GM19395 (cell line): ENCODE data around the gene TMEM205.
"Not testable (repeated sequence)": the region's sequence is repeated elsewhere in the genome, so short reads cannot be mapped to it uniquely, and the experiment has no call there.

Source experiments
- ATAC-seq: cut with Tn5 transposase; IDR thresholded peaks from one replicate; pipeline ENCODE4 v1.9.1; 2021; ENCODE audit warnings: mild to moderate bottlenecking, moderate library complexity; ENCODE audit not compliant: unreplicated experiment

TMEM205 gene

DNA sequence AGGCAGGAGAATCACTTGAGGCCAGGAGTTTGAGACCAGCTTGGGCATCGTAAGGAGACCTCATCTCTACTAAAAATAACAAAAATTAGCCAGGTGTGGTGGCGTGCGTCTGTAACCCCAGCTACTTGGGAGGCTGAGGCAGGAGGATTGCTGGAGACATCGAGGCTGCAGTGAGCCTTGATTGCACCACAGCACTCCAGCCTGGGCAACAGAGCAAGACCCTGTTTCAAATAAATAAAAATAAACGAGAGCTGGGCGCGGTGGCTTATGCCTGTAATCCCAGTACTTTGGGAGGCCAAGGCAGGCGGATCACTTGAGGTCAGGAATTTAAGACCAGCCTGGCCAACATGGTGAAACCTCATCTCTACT lies 6.0 kb downstream of the TMEM205 start:
- not testable (repeated sequence) for ATAC-seq

DNA sequence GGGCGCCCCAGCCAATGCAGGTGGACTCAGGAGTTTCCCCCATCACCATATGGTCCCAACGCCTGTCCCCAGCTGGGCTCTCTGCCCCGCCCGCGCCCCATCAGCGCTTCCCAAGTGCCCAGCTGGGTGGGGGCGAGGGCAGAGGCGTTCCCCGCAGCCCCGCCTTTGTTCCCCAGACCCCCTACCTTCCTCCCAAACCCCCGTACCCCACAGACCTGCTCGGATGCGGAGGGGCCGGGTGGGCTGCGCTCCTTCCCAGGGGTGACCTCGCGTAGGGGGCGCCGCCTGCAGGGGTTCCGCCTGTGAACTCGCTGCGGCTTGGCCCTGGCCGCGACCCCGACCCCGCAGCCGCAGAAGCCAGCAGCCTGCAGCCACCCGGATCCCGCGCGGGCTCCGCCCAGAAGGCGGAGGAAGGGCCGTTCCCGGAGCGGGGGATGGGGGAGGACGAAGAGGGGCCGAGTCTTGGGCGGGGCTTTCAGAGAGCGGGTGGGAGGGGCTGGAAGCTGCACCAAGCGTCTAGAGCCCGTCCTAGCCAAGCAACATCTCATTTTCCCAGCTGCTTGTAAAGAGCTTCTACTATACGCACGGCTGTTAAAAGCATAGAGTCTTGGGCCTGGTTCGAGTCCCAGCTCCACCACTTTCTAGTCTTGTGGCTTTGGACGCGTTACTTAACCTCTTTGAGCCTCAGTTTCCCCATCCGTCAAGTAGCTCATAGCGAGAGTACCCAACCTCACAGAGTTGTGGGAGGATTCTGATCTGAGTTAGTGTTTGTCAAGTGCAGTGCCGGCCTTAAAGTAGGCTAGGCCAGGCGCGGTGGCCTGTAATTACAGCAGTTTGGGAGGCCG lies 6.6 kb downstream of the TMEM205 start, which contains the start of gene RAB3D:
RAB3D (minus strand) TSS at position 404 of the 845 bp plus-strand sequence. CDS start 2,258 bp downstream, outside the sequence.
- ATAC-seq = no peak

DNA sequence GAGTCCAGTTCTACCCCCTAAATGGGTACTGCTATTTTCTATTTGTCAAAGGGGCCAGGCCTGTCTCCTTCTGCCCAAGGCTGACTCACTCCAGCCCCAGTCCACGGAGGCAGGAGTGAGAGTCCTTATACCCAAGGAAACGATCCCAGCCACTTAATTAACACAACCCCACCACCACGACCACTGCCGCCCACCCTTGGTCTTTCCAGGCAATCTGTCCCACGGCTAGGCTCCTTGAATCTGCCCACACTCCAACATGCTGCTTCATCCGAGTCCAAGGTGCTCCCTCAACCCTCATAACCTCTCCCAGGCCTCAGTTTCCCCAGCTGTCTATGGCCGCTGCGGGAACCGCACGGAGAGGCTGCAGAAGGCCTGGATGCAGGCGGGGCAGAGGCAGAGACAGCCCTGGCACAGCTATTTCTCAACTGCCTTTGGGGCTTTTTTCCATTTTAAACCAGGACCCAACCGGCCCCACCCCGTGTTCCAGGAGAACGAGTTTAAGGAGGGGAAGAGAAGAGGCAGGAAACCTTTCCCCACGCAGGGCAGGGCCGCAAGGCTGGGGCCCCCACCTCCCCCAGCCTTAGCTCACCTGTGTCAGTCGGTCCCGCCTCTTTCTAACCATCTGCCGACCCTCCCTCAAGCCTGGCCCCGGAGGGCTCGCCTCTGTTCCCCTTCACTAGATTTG lies 7.4 kb downstream of the TMEM205 start:
- ATAC-seq = no peak

- no peak for ATAC-seq
Measured at GRCh38 chr19:11338121-11338520, 7.9 kb downstream of the TMEM205 start.

- ATAC-seq = no peak
Measured at GRCh38 chr19:11337080-11337479, 9.0 kb downstream of the TMEM205 start.

DNA sequence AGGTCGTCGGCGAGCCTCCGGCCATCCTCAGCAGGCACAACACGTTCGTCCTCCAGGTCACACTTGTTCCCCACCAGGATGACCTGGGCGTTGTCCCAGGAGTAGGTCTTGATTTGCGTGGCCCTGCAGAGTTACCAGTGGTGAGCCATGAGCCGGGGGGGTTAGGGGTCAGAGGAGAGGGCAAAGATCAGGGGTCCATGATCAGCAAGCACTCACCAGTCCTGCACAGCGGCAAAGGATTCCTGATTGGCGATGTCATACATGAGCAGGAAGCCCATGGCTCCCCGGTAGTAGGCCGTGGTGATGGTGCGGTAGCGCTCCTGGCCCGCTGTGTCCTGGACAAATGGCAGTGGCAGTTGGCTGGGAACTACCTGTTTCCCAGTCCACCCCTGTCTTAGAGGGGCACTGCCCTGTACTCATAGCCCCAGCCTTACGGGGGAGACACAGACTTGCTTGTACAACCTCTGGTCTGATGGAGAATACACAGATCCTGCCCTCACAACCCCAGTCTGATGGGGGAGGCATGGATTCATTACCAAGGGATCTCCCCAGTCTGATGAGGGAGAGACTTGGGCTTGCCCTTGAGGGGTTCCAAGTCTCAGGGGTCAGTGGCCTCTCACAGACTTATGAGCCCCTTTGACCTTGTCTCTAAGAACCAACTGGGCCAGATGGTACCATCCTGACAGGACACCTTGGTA lies 10.5 kb downstream of the TMEM205 start:
- no peak for ATAC-seq

DNA sequence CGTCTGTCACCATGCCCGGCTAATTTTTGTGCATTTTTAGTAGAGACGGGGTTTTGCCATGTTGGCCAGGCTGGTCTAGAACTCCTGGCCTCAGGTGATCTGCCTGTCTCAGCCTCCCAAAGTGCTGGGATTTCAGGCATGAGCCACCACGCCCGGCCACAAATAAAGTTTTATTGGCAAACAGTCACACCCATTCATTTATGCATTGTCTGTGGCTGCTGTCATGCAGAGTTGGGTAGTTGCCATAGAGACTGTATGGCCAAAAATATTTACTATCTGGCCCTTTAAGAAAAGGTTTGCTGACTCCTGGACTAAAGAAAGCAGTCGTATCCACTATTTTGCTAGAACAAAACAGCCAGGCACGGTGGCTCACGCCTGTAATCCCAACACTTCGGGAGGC lies 12.2 kb downstream of the TMEM205 start:
- not testable (repeated sequence) for ATAC-seq

GRCh38 chr19:11332822-11333221 lies 13.2 kb downstream of the TMEM205 start:
- ATAC-seq = no peak

- no peak for ATAC-seq
Measured at GRCh38 chr19:11331502-11331901, 14.6 kb downstream of the TMEM205 start.

- no peak for ATAC-seq
Measured at GRCh38 chr19:11330127-11330526, 15.9 kb downstream of the TMEM205 start.

GRCh38 chr19:11325544-11325943 lies 20.5 kb downstream of the TMEM205 start:
- ATAC-seq = no peak

GRCh38 chr19:11324748-11325389 lies 21.2 kb downstream of the TMEM205 start:
- ATAC-seq = no peak

GRCh38 chr19:11324079-11324661 lies 21.9 kb downstream of the TMEM205 start:
- peak; percentile 56 for ATAC-seq

DNA sequence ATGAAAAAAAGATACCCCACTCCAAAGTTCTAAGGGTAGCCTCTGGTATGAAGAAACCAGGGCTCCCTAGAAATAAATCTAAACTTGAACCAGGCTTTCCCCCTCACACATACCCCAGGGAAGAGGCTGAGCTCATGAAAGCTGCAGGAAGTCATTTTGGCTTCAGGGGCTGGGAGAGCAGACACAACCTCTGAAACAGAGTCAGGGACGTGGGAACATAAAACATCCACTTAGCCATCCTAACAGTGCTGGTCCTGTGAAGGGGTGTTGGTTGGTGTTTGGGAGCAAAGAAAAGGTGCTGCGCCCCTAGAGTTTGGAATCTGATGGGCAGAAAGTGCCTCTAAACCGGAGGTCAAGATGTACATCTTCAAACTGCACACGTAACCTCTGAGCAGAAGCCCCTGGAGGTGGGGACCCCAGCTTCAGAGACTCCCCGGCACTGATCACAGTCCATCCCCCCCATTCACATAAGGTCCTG lies 22.4 kb downstream of the TMEM205 start:
- ATAC-seq = peak; percentile 25

GRCh38 chr19:11322269-11323024 lies 23.6 kb downstream of the TMEM205 start:
- no peak for ATAC-seq

DNA sequence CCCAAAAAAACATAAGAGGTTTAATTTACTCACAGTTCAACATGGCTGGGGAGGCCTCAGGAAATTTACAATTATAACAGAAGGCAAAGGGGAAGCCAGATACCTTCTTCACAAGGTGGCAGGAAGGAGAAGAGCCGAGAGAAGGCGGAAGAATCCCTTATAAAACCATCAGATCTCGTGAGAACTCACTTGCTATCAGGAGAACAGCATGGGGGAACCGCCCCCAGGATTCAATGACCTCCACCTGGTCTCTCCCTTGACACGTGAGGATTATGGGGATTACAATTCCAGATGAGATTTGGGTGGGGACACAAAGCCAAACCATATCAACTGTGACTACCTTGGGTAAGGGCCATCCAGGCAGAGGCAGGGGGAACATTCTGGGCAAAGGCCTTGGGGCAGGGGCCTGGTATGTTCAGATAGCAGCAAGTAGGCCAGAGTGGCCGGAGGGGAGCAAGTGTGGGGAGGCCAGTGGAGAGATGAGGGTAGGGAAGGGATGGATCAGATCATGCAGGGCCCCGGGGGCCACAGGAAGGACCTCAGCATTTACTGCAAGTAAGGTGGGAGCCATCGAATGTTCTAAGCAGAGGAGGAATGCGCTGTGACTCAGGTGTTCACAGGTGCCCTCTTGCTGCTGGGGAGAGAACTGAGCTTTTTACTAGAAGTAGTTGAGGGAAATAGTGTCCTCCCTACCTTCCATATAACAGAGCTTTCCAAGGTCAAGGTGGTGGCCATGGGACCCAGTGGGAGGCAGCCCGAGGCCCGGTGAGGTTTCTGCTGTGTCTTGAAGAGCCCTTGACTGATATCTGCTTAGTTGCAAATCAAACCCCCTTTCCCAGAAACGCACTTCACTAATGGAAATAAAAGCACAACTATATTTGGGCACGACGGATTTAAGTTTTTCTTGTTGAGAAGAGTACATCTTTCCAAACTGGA lies 24.6 kb downstream of the TMEM205 start:
- no peak for ATAC-seq

- ATAC-seq = not testable (repeated sequence)
Measured at GRCh38 chr19:11320278-11320995, 25.6 kb downstream of the TMEM205 start.

GRCh38 chr19:11306337-11306736 lies 39.7 kb downstream of the TMEM205 start:
- no peak for ATAC-seq
